HAP-1 (cell line): ENCODE results near the gene DPEP3.
"Not testable (repeated sequence)": the region's sequence is repeated elsewhere in the genome, so short reads cannot be mapped to it uniquely, and the experiment has no call there.

ENCODE experiments used
- DNase-seq, 2 experiments: peaks; one replicate each; pipeline ENCODE4 v3.0.0-alpha.2; 2016 to 2020; ENCODE audit warnings: low spot score in 2 of 2
- H3K27me3 ChIP-seq: fragments of 250-450 bp; sonication (Bioruptor Pico); 2 replicates; pipeline ENCODE4 v1.5.1; 2020; ENCODE audit warnings: low read depth, mild to moderate bottlenecking, moderate library complexity
- H3K36me3 ChIP-seq: fragments of 250-450 bp; sonication (Bioruptor Pico); replicated peaks from 2 replicates; pipeline ENCODE4 v1.5.1; 2020; ENCODE audit warnings: mild to moderate bottlenecking
- H3K4me1 ChIP-seq: fragments of 250-450 bp; sonication (Bioruptor Pico); 2 replicates; pipeline ENCODE4 v1.5.1; 2020; ENCODE audit warnings: mild to moderate bottlenecking
- H3K4me3 ChIP-seq: fragments of 250-450 bp; sonication (Bioruptor Pico); 2 replicates; pipeline ENCODE4 v1.5.1; 2020; ENCODE audit warnings: mild to moderate bottlenecking, moderate library complexity
- H3K9me3 ChIP-seq: fragments of 250-450 bp; sonication (Bioruptor Pico); 2 replicates; pipeline ENCODE4 v1.5.1; 2020; ENCODE audit warnings: mild to moderate bottlenecking, moderate library complexity
- in situ Hi-C: fragments of 300-500 bp; cut with MboI; formaldehyde crosslinking; loops from 3 replicates; pipeline ENCODE4 v1.14.3; 2020; ENCODE audit warnings: low sequenced_read_pairs, inconsistent platforms, mixed read lengths

Gene DPEP3

DNA sequence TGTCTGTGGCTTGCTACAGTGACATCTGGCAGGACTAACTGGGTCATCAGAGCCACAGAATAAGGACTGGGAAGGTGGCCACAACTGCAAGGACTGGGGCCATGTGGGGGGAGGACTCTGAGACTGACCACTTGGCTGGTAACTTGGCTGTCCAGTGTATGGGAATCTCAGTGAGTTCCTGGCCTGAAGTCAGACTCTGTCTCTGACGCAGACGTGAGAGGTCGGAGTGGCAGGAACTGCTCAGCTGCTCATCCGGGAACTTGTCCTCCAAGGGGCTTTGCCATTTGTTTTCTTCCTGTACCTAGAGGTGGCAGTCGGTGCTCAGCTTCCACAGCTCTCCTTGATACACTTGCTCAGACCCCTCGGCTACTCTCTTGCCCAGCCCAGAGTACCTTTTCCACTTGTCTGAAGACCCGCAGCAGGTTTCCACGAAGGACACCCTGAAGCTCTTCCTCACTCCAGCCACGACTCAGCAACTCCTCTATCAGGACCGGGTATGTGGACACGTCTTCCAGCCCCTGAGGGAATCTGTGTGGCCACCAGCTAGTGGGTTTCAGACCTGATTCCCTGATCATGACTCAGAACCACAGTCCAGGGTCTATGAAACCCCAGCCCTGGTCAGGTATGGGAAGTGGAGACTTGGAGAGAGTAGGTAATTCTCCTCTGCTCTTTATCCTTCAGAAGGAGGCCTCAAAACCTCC, 7.3 kb upstream of the DPEP3 start:
- Histone ChIP-seq H3K36me3 (no peaks in the 10 kb centered on the region), H3K9me3 (no peaks in the 10 kb centered on the region), H3K4me1 (no peaks in the 10 kb centered on the region), H3K4me3 (no peak overlapping the region), H3K27me3 (no peaks in the 10 kb centered on the region)
- in situ Hi-C loops: no loop called here
- no peak for DNase-seq

GRCh38 chr16:67986949-67987348, 6.7 kb upstream of the DPEP3 start:
- H3K4me1 ChIP-seq: no peaks in the 10 kb centered on the region
- in situ Hi-C loops: no loop called here
- H3K36me3 ChIP-seq: no peaks in the 10 kb centered on the region
- H3K9me3 ChIP-seq: no peaks in the 10 kb centered on the region
- H3K4me3 ChIP-seq: no peak overlapping the region
- no peak for DNase-seq
- H3K27me3 ChIP-seq: no peaks in the 10 kb centered on the region

DNA sequence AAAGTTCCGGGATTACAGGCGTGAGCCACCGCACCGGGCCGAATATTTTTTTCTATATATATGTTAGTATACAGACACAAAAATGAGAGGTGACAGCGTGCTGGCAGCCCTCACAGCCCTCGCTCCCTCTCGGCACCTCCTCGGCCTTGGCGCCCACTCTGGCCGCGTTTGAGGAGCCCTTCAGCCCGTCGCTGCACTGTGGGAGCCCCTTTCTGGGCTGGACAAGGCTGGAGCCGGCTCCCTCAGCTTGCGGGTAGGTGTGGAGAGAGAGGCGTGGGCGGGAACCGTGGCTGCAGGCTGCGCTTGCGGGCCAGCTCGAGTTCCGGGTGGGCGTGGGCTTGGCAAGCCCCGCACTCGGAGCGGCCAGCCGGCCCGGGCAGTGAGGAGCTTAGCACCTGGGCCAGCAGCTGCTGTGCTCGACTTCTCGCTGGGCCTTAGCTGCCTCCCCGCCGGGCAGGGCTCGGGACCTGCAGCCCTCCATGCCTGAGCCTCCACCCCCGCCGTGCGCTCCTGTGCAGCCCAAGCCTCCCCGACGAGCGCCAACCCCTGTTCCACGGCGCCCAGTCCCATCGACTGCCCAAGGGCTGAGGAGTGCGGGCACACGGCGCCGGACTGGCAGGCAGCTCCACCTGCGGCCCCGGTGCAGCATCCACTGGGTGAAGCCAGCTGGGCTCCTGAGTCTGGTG, 1.9 kb upstream of the DPEP3 start:
- no peak overlapping the region for H3K4me3 ChIP-seq
- DNase-seq: no peak
- no peaks in the 10 kb centered on the region for H3K9me3 ChIP-seq
- no peaks in the 10 kb centered on the region for H3K4me1 ChIP-seq
- no peaks in the 10 kb centered on the region for H3K27me3 ChIP-seq
- H3K36me3 ChIP-seq: no peaks in the 10 kb centered on the region
- in situ Hi-C loops: no loop called here

DNA sequence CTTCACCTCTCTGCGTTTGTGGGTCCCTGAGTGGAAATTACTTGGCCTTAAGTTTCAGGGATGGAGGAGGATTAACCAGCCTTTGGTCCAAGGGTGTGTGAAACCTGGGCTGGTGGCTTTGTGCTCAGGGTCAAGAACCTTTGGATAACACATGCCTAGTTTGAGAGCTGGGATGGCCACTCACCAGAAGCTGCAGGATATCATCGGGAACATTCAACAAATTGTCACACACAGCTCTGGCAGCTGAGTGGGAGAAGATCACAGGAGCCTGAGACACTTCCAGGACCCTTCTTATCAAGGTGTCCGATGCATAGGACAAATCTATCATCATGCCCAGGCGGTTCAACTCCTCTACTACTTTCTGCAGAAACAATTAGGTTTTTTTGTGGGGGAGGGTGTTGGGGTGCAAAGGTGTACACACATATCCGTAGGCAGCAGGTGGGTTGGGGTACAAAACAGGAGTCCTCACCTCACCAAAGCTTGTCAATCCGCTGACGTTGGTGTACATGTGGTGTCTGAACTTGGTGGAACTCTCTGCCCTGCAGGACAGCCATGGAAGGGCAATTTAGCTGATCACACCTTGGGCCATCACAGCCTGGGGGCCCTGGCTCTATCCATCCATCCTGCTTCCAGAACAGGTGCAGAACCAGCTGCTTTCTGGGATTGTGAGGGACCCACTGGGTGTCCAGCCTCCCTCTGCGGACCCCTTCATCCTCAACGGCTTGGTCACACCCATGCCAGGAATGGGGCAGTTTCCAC, 2.7 kb downstream of the DPEP3 start:
- no peaks in the 10 kb centered on the region for H3K27me3 ChIP-seq
- no peaks in the 10 kb centered on the region for H3K9me3 ChIP-seq
- no peak for DNase-seq
- H3K4me3 ChIP-seq: no peak overlapping the region
- no peaks in the 10 kb centered on the region for H3K4me1 ChIP-seq
- no peaks in the 10 kb centered on the region for H3K36me3 ChIP-seq
- in situ Hi-C loops: no loop called here

DNA sequence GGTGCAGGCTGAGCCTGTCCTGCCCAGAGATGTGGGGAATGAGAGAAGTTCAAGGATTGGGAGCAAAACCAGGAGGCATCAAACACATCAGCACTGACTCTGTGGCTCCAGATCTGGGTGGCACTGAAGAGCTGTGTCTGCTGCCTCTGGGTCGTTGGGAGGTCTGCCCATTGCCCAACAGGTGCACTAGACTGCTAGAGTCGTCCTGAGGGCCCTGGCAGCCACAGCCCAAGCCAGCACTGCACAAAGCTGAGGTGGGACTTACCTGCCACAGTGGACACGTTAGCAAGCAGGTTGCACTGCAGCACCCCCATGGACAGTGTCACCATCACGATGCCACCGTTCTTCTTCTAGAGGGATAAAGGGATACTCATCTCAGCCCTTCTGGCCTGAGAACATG, 3.3 kb downstream of the DPEP3 start:
- H3K4me3 ChIP-seq: no peak overlapping the region
- no peaks in the 10 kb centered on the region for H3K27me3 ChIP-seq
- DNase-seq: no peak
- no peaks in the 10 kb centered on the region for H3K36me3 ChIP-seq
- in situ Hi-C loops: no loop called here
- no peaks in the 10 kb centered on the region for H3K4me1 ChIP-seq
- no peaks in the 10 kb centered on the region for H3K9me3 ChIP-seq

DNA sequence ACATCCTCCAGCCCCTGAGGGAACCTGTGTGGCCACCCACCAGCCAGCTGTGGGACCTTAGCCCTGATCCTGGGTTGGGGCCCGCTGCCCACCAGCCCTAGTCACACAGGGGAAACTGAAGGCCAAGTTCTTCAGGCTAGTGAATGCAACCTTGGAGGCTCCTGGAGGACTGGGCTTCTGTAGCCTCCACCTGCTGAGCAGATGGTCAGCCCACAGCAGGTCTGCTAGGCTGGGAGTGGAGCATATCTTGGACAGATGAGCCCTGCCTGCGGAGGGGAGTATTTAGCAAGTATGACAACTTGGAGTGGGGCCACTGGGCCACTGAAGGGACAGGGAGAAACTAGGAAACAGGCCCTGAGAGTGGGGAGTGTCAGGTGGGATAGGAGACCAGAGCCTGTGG, 4.1 kb downstream of the DPEP3 start:
- in situ Hi-C loops: no loop called here
- no peak for DNase-seq
- Histone ChIP-seq H3K36me3 (no peaks in the 10 kb centered on the region), H3K9me3 (no peaks in the 10 kb centered on the region), H3K4me3 (no peak overlapping the region), H3K27me3 (no peaks in the 10 kb centered on the region), H3K4me1 (no peaks in the 10 kb centered on the region)

- Histone ChIP-seq H3K27me3 (no peaks in the 10 kb centered on the region), H3K4me3 (no peak overlapping the region), H3K4me1 (no peaks in the 10 kb centered on the region), H3K9me3 (no peaks in the 10 kb centered on the region), H3K36me3 (no peaks in the 10 kb centered on the region)
- in situ Hi-C loops: no loop called here
- DNase-seq: no peak
Observed at GRCh38 chr16:67975321-67976105, 4.8 kb downstream of the DPEP3 start.

DNA sequence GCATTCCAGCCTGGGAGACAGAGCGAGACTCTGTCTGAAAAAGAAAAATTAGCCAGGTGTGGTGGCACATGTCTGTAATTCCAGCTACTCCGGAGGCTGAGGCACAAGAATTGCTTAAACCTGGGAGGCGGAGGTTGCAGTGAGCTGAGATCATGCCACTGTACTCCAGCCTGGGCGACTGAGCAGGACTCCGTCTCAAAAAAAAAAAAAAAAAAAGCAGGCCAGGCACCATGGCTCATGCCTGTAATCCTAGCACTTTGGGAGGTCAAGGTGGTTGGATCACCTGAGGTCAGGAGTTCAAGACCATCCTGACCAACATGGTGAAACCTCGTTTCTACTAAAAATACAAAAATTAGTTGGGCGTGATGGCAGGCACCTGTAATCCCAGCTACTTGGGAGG, 8.0 kb downstream of the DPEP3 start:
- DNase-seq, H3K4me1 ChIP-seq, H3K36me3 ChIP-seq, H3K27me3 ChIP-seq, H3K4me3 ChIP-seq, in situ Hi-C loops, H3K9me3 ChIP-seq: not testable (repeated sequence)

- H3K36me3 ChIP-seq: no peaks in the 10 kb centered on the region
- H3K9me3 ChIP-seq: no peaks in the 10 kb centered on the region
- no peaks in the 10 kb centered on the region for H3K27me3 ChIP-seq
- no peak overlapping the region for H3K4me3 ChIP-seq
- no peak for DNase-seq
- peaks cover 9% of the 10 kb centered on the region for H3K4me1 ChIP-seq
- in situ Hi-C loops: no loop called here
Observed at GRCh38 chr16:67971111-67971510, 9.2 kb downstream of the DPEP3 start.

DNA sequence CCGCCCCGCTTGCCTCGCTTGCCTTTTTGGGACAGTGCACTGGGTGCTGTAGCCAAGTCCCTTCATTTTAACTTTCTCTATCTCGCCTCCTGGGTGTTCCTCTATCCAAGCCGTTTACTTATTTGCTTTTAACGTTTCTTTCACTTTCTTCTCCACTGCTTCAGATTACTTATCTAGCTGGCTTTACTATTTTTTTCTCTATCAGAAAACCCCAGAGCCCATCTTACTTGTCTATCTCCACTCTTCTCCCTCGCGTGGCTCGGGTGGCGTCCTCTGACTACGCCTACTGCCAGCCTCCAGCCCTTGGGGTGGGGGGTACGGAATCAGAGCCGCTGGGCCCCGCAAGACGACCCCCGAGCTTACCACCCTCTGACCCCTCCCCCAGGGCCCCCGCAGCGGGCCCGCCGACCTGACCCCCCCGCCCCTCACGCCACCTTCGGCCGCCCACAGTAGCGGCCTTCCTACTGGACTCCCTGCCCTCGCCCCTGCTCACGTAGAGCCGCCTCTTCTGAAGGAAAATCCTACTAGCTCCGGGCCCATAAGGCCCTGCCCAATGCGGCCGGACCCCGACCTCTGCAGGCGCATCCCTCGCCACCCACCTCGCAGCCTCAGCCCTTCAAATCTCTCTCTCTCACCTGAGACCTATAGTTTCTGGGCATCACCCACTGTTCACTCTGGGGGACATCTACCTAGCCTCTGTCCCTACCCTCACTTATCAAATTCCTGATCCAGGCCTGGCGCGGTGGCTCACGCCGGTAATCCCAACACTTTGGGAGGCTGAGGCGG, 10.9 kb downstream of the DPEP3 start:
- Histone ChIP-seq H3K36me3 (no peaks in the 10 kb centered on the region), H3K4me3 (no peak overlapping the region; the same call in 1 of the 2 replicates), H3K9me3 (no peaks in the 10 kb centered on the region), H3K4me1 (peaks cover 9% of the 10 kb centered on the region), H3K27me3 (no peaks in the 10 kb centered on the region)
- no peak for DNase-seq
- in situ Hi-C loops: no loop called here

DNA sequence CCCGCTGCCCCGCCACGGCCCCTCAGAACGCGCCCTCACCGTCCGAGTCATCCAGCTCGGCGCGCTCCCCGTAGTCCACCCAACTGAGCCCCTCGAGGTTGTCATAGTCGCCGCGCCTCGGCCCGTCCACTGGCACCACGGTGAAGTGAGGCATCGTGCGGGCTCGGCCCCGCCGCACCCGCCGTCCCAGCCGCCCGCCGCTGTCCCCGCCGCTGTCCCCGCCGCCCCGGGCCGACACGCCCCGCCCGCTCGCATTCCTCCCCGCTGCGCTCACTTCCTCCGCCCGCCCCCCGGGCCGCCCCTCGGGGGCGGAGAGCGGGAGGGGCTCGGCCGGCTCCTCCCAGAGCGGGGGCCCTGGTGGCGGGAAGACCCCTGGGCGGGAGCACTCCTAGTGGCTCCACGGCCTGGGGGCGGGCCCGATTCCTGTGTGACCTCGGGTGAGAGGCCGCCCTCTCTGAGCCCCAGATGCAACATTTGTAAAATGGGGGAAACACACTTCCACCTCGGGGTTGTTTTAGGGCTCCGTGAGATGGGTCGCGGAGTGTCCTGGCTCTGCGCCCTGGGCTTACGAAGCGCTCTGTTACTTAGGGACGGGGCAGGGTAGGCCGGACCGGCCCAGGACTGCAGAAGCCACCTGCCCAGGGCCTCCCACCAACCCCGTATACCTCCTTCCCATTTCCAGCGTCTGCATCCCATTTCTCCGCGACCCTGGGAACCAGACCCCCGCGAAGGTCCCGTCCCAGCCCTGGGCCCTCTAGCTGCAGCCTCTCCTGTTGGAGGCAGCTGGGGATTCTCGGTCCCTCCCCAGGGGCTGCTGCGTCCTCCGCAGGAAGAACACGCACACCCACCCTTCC, 11.7 kb downstream of the DPEP3 start, which contains the start of gene SLC12A4:
TSS of gene SLC12A4 (minus strand) at position 238 of the 854 bp plus-strand sequence. CDS start at position 154, 84 bp downstream.
- Histone ChIP-seq H3K27me3 (no peaks in the 10 kb centered on the region), H3K36me3 (no peaks in the 10 kb centered on the region), H3K4me1 (peaks cover 9% of the 10 kb centered on the region), H3K9me3 (no peaks in the 10 kb centered on the region), H3K4me3 (peak within 1 kb of the TSS; percentile 59)
- in situ Hi-C loops: no loop called here
- peak; percentile 73 to 90 for DNase-seq

DNA sequence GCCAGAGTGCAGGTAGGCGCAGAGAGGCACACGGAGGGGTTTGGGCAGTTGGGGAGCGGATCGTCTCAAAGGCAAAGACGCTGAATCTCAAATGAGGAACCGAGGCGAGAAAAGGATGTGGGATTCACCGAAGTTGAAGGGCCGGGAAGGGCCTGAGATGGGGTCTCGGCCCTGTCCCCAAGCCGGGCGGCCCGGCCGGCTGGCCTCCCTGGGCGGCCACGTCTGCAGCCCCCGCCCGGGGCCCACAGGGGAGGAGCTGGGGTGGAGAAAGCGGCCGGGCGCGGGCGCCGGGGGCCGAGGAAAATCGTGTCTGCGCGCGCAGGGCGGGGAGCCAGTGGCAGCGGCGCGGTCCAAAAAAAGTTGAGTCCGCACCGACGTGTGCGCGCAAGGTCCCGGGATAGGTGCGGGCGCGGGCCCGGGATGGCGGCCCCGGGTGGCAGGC, 12.3 kb downstream of the DPEP3 start:
- no peaks in the 10 kb centered on the region for H3K9me3 ChIP-seq
- in situ Hi-C loops: no loop called here
- DNase-seq: peak in 1 of 2 experiments; percentile 54
- no peaks in the 10 kb centered on the region for H3K27me3 ChIP-seq
- H3K4me3 ChIP-seq: peak overlapping the region; percentile 59
- peaks cover 9% of the 10 kb centered on the region for H3K4me1 ChIP-seq
- H3K36me3 ChIP-seq: peaks cover 4% of the 10 kb centered on the region
